GM23338 (cell line): Measurements from ENCODE around the gene LIME1.

ENCODE experiments used
- POLR2AphosphoS5 ChIP-seq: IDR thresholded peaks from 2 replicates; pipeline ENCODE4 v1.6.1; 2016; ENCODE audit warnings: antibody characterized with exemption, low read depth
- ZNF331 ChIP-seq: fragments of 250-450 bp; sonication (Bioruptor Pico); IDR thresholded peaks from 2 replicates; pipeline ENCODE4 v1.5.0; 2020; ENCODE audit warnings: low read depth, mild to moderate bottlenecking, moderate library complexity
- TF ChIP-seq, protein P1 (sequence below), 2 experiments: fragments of 200-600 bp in 1 of 2; sonication (generic) in 1 of 2; conservative IDR thresholded peaks; 2 replicates each; pipeline versions ENCODE4 v1.5.1 to v1.6.1; 2016 to 2017; ENCODE audit warnings: antibody characterized with exemption in 2 of 2, low read depth in 2 of 2, mild to moderate bottlenecking in 2 of 2, moderate library complexity in 1 of 2

DNA sequence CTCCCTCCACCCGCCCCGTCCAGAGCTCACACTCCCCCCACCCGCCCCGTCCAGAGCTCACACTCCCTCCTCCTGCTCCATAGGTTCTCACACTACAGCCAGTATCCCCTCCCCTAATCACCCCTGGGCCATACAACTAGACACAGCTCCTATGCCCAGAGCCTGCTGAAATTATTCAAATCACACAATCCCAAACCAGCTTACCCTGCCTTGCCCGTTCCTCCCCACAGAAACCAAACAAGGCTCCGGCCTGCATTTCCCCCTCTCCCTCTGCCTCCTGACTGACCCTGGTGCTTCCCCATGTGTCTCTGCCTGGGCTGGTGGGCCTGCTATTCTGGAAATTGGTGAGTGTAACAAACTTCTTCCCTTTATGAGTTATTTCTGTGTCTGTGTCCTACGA is 21.7 kb downstream of the LIME1 start:
- TF ChIP-seq, protein P1, sequence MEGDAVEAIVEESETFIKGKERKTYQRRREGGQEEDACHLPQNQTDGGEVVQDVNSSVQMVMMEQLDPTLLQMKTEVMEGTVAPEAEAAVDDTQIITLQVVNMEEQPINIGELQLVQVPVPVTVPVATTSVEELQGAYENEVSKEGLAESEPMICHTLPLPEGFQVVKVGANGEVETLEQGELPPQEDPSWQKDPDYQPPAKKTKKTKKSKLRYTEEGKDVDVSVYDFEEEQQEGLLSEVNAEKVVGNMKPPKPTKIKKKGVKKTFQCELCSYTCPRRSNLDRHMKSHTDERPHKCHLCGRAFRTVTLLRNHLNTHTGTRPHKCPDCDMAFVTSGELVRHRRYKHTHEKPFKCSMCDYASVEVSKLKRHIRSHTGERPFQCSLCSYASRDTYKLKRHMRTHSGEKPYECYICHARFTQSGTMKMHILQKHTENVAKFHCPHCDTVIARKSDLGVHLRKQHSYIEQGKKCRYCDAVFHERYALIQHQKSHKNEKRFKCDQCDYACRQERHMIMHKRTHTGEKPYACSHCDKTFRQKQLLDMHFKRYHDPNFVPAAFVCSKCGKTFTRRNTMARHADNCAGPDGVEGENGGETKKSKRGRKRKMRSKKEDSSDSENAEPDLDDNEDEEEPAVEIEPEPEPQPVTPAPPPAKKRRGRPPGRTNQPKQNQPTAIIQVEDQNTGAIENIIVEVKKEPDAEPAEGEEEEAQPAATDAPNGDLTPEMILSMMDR (conservative IDR thresholded peaks at IDR 0.05; ENCODE audit: low read depth in 2 of 2): no peak
- no peak for TF ChIP-seq POLR2AphosphoS5
- no peak for TF ChIP-seq ZNF331 (CRISPR knock-in tag)
